Thyroid gland (tissue), 4 donors: Measurements from ENCODE around the gene ING5.

Experiments used
- CTCF ChIP-seq, 6 experiments: fragments of 200-600 bp in 3 of 6; fragments of 450-650 bp in 3 of 6; sonication (generic) in 3 of 6; IDR thresholded peaks; one replicate each; pipeline ENCODE4 v1.5.1; 2016 to 2019; ENCODE audit warnings: antibody characterized with exemption in 6 of 6, mild to moderate bottlenecking in 2 of 6, inconsistent platforms in 1 of 6, moderate library complexity in 1 of 6
- POLR2A ChIP-seq, 2 donors: fragments of 450-650 bp; IDR thresholded peaks; one replicate each; pipeline ENCODE4 v1.6.1; 2017; ENCODE audit warnings: antibody characterized with exemption in 2 of 2, mild to moderate bottlenecking in 2 of 2, moderate library complexity in 1 of 2

DNA sequence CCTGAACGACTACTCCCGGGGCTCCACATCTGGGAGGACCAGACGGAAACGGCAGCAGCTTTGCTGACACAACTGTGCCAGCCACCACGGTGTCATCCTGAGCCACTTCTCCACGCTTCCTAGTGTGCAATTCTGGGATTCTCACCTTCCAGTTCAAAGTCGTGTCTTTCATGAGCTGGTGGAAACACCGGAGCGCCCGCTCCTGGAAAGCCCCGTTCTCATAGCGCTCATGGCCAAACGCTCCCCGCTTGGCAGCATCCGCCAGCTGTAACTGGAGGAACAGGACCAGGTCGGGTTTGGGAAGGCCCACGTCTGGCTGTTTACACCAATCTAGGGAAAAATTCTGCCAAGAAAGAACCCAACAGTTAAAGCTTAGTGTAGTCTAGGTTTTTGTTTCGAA lies 23.5 kb upstream of the ING5 start:
- no peak for TF ChIP-seq CTCF (IDR thresholded peaks at IDR 0.05)
- no peak for TF ChIP-seq POLR2A (IDR thresholded peaks at IDR 0.05)
